DND-41 (cell line): ENCODE measurements around the gene COX14.

Source experiments
- ATAC-seq: fragments of 200-7000 bp; cut with Tn5 transposase; 3 replicates; pipeline ENCODE4 v1.9.1; 2021; ENCODE audit warnings: low read depth; ENCODE audit not compliant: insufficient read depth
- DNase-seq: peaks from one replicate; pipeline ENCODE4 v3.0.0-alpha.2; 2020
- H2AFZ ChIP-seq: 2 replicates; pipeline ENCODE4 v1.6.0; 2012; ENCODE audit warnings: low read depth, low read length
- H3K27ac ChIP-seq: 2 replicates; pipeline ENCODE4 v1.5.1; 2012; ENCODE audit warnings: low read length, inconsistent platforms
- H3K27me3 ChIP-seq: fragments of 200-600 bp; sonication (generic); 2 replicates; pipeline ENCODE4 v1.6.0; 2012; ENCODE audit warnings: low read length, mild to moderate bottlenecking, inconsistent platforms; ENCODE audit not compliant: insufficient read depth, poor library complexity
- H3K36me3 ChIP-seq: 2 replicates; pipeline ENCODE4 v1.5.1; 2012; ENCODE audit warnings: low read length, inconsistent platforms; ENCODE audit not compliant: insufficient read depth
- H3K4me1 ChIP-seq: 2 replicates; pipeline ENCODE4 v1.5.1; 2012; ENCODE audit warnings: mild to moderate bottlenecking, low read length; ENCODE audit not compliant: insufficient read depth
- H3K4me2 ChIP-seq: 2 replicates; pipeline ENCODE4 v1.6.0; 2012; ENCODE audit warnings: mild to moderate bottlenecking, moderate library complexity, low read length, inconsistent platforms; ENCODE audit not compliant: insufficient read depth
- H3K4me3 ChIP-seq, 2 experiments: fragments of 200-600 bp in 1 of 2; shearing (Covaris generic) in 1 of 2; 2 replicates each; pipeline ENCODE4 v1.5.1; 2012 to 2016; ENCODE audit warnings: inconsistent platforms in 2 of 2, low read length in 2 of 2, mild to moderate bottlenecking in 2 of 2, low read depth in 1 of 2, moderate library complexity in 1 of 2
- H3K79me2 ChIP-seq: 2 replicates; pipeline ENCODE4 v1.6.0; 2012; ENCODE audit warnings: low read length, inconsistent platforms; ENCODE audit not compliant: insufficient read depth
- H3K9ac ChIP-seq: 2 replicates; pipeline ENCODE4 v1.6.0; 2012; ENCODE audit warnings: low read depth, mild to moderate bottlenecking, inconsistent platforms, low read length, moderate library complexity
- H3K9me3 ChIP-seq: 2 replicates; pipeline ENCODE4 v1.5.1; 2012; ENCODE audit warnings: low read length, moderate library complexity, mild to moderate bottlenecking, inconsistent platforms; ENCODE audit not compliant: insufficient read depth, severe bottlenecking
- H4K20me1 ChIP-seq: 2 replicates; pipeline ENCODE4 v1.6.0; 2012; ENCODE audit warnings: low read length; ENCODE audit not compliant: insufficient read depth
- CTCF ChIP-seq: IDR thresholded peaks from 2 replicates; pipeline ENCODE4 v1.5.1; 2012; ENCODE audit warnings: borderline replicate concordance, low read length, moderate library complexity, mild to moderate bottlenecking; ENCODE audit not compliant: poor library complexity, severe bottlenecking; ENCODE audit errors: extremely low read depth
- EZH2 ChIP-seq: IDR thresholded peaks from 3 replicates; pipeline ENCODE4 v1.6.1; 2012; ENCODE audit warnings: borderline replicate concordance, low read depth, mild to moderate bottlenecking, moderate library complexity, low read length, inconsistent platforms; ENCODE audit not compliant: severe bottlenecking

The COX14 gene

GRCh38 chr12:50103767-50104321 lies 8.2 kb upstream of the COX14 start, which contains the start of gene GPD1:
TSS of gene GPD1 (plus strand) at chr12:50104008. CDS start at chr12:50104051, 43 bp downstream.
- Histone ChIP-seq H3K36me3 (peaks cover 22% of the 10 kb centered on the region), H3K9me3 (no peaks in the 10 kb centered on the region), H3K79me2 (no peaks in the 10 kb centered on the region), H3K4me2 (peak within 1 kb of the TSS; percentile 43; the same call in 1 of the 2 replicates), H3K27me3 (no peaks in the 10 kb centered on the region), H4K20me1 (peaks cover 5% of the 10 kb centered on the region; the same call in 1 of the 2 replicates), H3K9ac (no peak within 1 kb of the TSS), H2AFZ (no peak within 1 kb of the TSS; the same call in 1 of the 2 replicates), H3K27ac (no peak within 1 kb of the TSS), H3K4me1 (peaks cover 10% of the 10 kb centered on the region), H3K4me3 (no peak within 1 kb of the TSS)
- DNase-seq (peak; percentile 61), ATAC-seq (peak; percentile 88)
- no peak for TF ChIP-seq CTCF
- no peak for TF ChIP-seq EZH2

GRCh38 chr12:50104417-50105366 lies 7.3 kb upstream of the COX14 start:
- DNase-seq (no peak), ATAC-seq (no peak)
- TF ChIP-seq EZH2 (no peak), CTCF (no peak)
- peaks cover 14% of the 10 kb centered on the region for H3K36me3 ChIP-seq
- H2AFZ ChIP-seq: no peak overlapping the region
- no peak overlapping the region for H3K4me3 ChIP-seq
- peaks cover 10% of the 10 kb centered on the region for H3K4me1 ChIP-seq
- no peaks in the 10 kb centered on the region for H3K9me3 ChIP-seq
- no peaks in the 10 kb centered on the region; the same call in 1 of the 2 replicates for H4K20me1 ChIP-seq
- no peaks in the 10 kb centered on the region for H3K79me2 ChIP-seq
- H3K27ac ChIP-seq: no peak overlapping the region
- no peak overlapping the region for H3K4me2 ChIP-seq
- H3K27me3 ChIP-seq: no peaks in the 10 kb centered on the region
- H3K9ac ChIP-seq: no peak overlapping the region

- Histone ChIP-seq H3K9ac (no peak overlapping the region), H3K27me3 (no peaks in the 10 kb centered on the region), H3K36me3 (peaks cover 2% of the 10 kb centered on the region; the same call in 1 of the 2 replicates), H3K4me2 (no peak overlapping the region), H3K27ac (no peak overlapping the region), H3K9me3 (no peaks in the 10 kb centered on the region), H3K4me3 (no peak overlapping the region), H3K79me2 (no peaks in the 10 kb centered on the region), H2AFZ (no peak overlapping the region), H4K20me1 (no peaks in the 10 kb centered on the region; the same call in 1 of the 2 replicates), H3K4me1 (peaks cover 20% of the 10 kb centered on the region)
- no peak for ATAC-seq
- TF ChIP-seq EZH2 (no peak), CTCF (no peak)
- no peak for DNase-seq
These were observed 6.1 kb upstream of the COX14 start for GRCh38 chr12:50105913-50106450.
